Measurements from ENCODE around the gene ATXN1.

The ATXN1 gene

GRCh38 chr6:16769131-16769985, 8.1 kb upstream of the ATXN1 start (continued):
- no peak for TF ChIP-seq ZSCAN4 (tag by site-specific recombination; IDR thresholded peaks at IDR 0.05)
- no peak for TF ChIP-seq ZBTB6 (tag by site-specific recombination; IDR thresholded peaks at IDR 0.05)
- no peak for TF ChIP-seq ELK4 (IDR thresholded peaks at IDR 0.05; ENCODE audit: borderline replicate concordance, low read depth, low read length)
- no peak for TF ChIP-seq ZFP3 (tag by site-specific recombination; IDR thresholded peaks at IDR 0.05; ENCODE audit: low read depth)
- peak; percentile 61 for TF ChIP-seq PRDM10 (tag by site-specific recombination; IDR thresholded peaks at IDR 0.05)
- TF ChIP-seq RBAK (tag by site-specific recombination; IDR thresholded peaks at IDR 0.05): no peak
- TF ChIP-seq ZNF202 (tag by site-specific recombination; IDR thresholded peaks at IDR 0.05; ENCODE audit: borderline replicate concordance): no peak
- TF ChIP-seq ZNF169 (tag by site-specific recombination; IDR thresholded peaks at IDR 0.05): no peak
- TF ChIP-seq ZNF266 (tag by site-specific recombination; IDR thresholded peaks at IDR 0.05; ENCODE audit: low read depth): no peak
- TF ChIP-seq REPIN1 (tag by site-specific recombination; IDR thresholded peaks at IDR 0.05; ENCODE audit: low read depth): no peak
- TF ChIP-seq ZNF544 (tag by site-specific recombination; IDR thresholded peaks at IDR 0.05): no peak
- no peak for TF ChIP-seq ZNF623 (tag by site-specific recombination; IDR thresholded peaks at IDR 0.05)
- peak; percentile 42; the same call in 1 of the 2 replicates for TF ChIP-seq ZNF600 (tag by site-specific recombination; IDR thresholded peaks at IDR 0.05)
- TF ChIP-seq KLF1 (tag by site-specific recombination; IDR thresholded peaks at IDR 0.05): no peak
- TF ChIP-seq ZNF555 (tag by site-specific recombination; conservative IDR thresholded peaks at IDR 0.05): no peak
- TF ChIP-seq ZNF791 (tag by site-specific recombination; IDR thresholded peaks at IDR 0.05): no peak
- TF ChIP-seq ZNF701 (tag by site-specific recombination; IDR thresholded peaks at IDR 0.05): no peak
- TF ChIP-seq ZNF19 (tag by site-specific recombination; IDR thresholded peaks at IDR 0.05; ENCODE audit: low read depth): no peak
- TF ChIP-seq ZNF529 (tag by site-specific recombination; IDR thresholded peaks at IDR 0.05; ENCODE audit: insufficient replicate concordance): no peak
- TF ChIP-seq ZNF596 (tag by site-specific recombination; IDR thresholded peaks at IDR 0.05): no peak
- no peak for TF ChIP-seq ZNF768 (tag by site-specific recombination; IDR thresholded peaks at IDR 0.05)
- TF ChIP-seq SP2 (tag by site-specific recombination; IDR thresholded peaks at IDR 0.05): peak; percentile 57
- no peak for TF ChIP-seq ZNF132 (tag by site-specific recombination; IDR thresholded peaks at IDR 0.05; ENCODE audit: borderline replicate concordance)
- TF ChIP-seq OSR2 (tag by site-specific recombination; IDR thresholded peaks at IDR 0.05): peak; percentile 47
- TF ChIP-seq MYNN (tag by site-specific recombination; IDR thresholded peaks at IDR 0.05; ENCODE audit: borderline replicate concordance): peak; percentile 79
- TF ChIP-seq PATZ1 (tag by site-specific recombination; IDR thresholded peaks at IDR 0.05): peak; percentile 85
- TF ChIP-seq ZNF112 (tag by site-specific recombination; IDR thresholded peaks at IDR 0.05): no peak
- no peak for TF ChIP-seq ZNF473 (tag by site-specific recombination; IDR thresholded peaks at IDR 0.05)
- TF ChIP-seq ZNF776 (tag by site-specific recombination; IDR thresholded peaks at IDR 0.05; ENCODE audit: borderline replicate concordance): no peak
- TF ChIP-seq SP3 (tag by site-specific recombination; IDR thresholded peaks at IDR 0.05): peak; percentile 46
- peak; percentile 40; the same call in 1 of the 2 replicates for TF ChIP-seq ZXDB (tag by site-specific recombination; IDR thresholded peaks at IDR 0.05)
